GM23248 (cell line): Measurements from ENCODE around the gene ZBTB40. TPM values are rescaled to one million over a fixed set of nuclear protein-coding genes. Genes with fewer than 3 reads are reported as not detected.

Experiments
- DNase-seq: peaks from one replicate; pipeline ENCODE4 v3.0.0-alpha.2; 2015
- H2AFZ ChIP-seq: fragments of 200-600 bp; sonication (generic); 2 replicates; pipeline ENCODE4 v1.6.1; 2016; ENCODE audit warnings: antibody characterized with exemption
- H3F3A ChIP-seq: fragments of 200-600 bp; sonication (generic); 2 replicates; pipeline ENCODE4 v1.6.1; 2016; ENCODE audit warnings: mild to moderate bottlenecking, antibody characterized with exemption, mixed run types; ENCODE audit not compliant: insufficient read depth
- H3K27ac ChIP-seq: fragments of 200-600 bp; sonication (generic); 2 replicates; pipeline ENCODE4 v1.5.1; 2016; ENCODE audit warnings: mild to moderate bottlenecking
- H3K27me3 ChIP-seq: fragments of 200-600 bp; sonication (generic); replicated peaks from 2 replicates; pipeline ENCODE4 v1.6.1; 2016; ENCODE audit warnings: mild to moderate bottlenecking; ENCODE audit not compliant: insufficient read depth
- H3K36me3 ChIP-seq: fragments of 200-600 bp; sonication (generic); 2 replicates; pipeline ENCODE4 v1.6.1; 2016; ENCODE audit warnings: low read depth, mild to moderate bottlenecking
- H3K4me1 ChIP-seq: fragments of 200-600 bp; sonication (generic); 2 replicates; pipeline ENCODE4 v1.6.1; 2016; ENCODE audit warnings: mild to moderate bottlenecking; ENCODE audit not compliant: insufficient read depth
- H3K4me2 ChIP-seq: fragments of 200-600 bp; sonication (generic); one replicate; pipeline ENCODE4 v1.6.1; 2016; ENCODE audit warnings: mild to moderate bottlenecking; ENCODE audit not compliant: unreplicated experiment
- H3K4me3 ChIP-seq: fragments of 200-600 bp; sonication (generic); 2 replicates; pipeline ENCODE4 v1.5.1; 2016; ENCODE audit warnings: mild to moderate bottlenecking
- H3K79me2 ChIP-seq: fragments of 200-600 bp; sonication (generic); 2 replicates; pipeline ENCODE4 v1.6.1; 2016; ENCODE audit warnings: mild to moderate bottlenecking; ENCODE audit not compliant: insufficient read depth
- H3K9ac ChIP-seq: fragments of 200-600 bp; sonication (generic); 2 replicates; pipeline ENCODE4 v1.6.1; 2016; ENCODE audit warnings: mild to moderate bottlenecking
- H3K9me2 ChIP-seq: fragments of 200-600 bp; sonication (generic); 2 replicates; pipeline ENCODE4 v1.6.1; 2016; ENCODE audit warnings: mixed run types, mild to moderate bottlenecking, moderate library complexity; ENCODE audit not compliant: insufficient read depth
- H3K9me3 ChIP-seq: fragments of 200-600 bp; sonication (generic); one replicate; pipeline ENCODE4 v1.6.1; 2017; ENCODE audit warnings: low read depth
- H4K20me1 ChIP-seq: fragments of 200-600 bp; sonication (generic); 2 replicates; pipeline ENCODE4 v1.6.0; 2016; ENCODE audit not compliant: insufficient read depth
- EZH2 ChIP-seq: fragments of 200-600 bp; sonication (generic); IDR thresholded peaks from 2 replicates; pipeline ENCODE4 v1.6.1; 2018; ENCODE audit warnings: antibody characterized with exemption, mild to moderate bottlenecking; ENCODE audit not compliant: insufficient read depth, poor library complexity, severe bottlenecking
- EZH2phosphoT487 ChIP-seq: fragments of 200-600 bp; sonication (generic); IDR thresholded peaks from 2 replicates; pipeline ENCODE4 v1.6.1; 2018; ENCODE audit warnings: antibody characterized with exemption, moderate library complexity, mild to moderate bottlenecking, low read depth; ENCODE audit not compliant: insufficient read depth
- WGBS, 2 experiments: methylation state at CpG; one replicate each; pipeline ENCODE4 v1.1.6; 2015 to 2017; ENCODE audit warnings: low lambda C conversion rate in 2 of 2, low coverage in 1 of 2; ENCODE audit errors: missing lambda C conversion rate in 2 of 2; 5-methylcytosine and 5-hydroxymethylcytosine counted together
- in situ Hi-C: fragments of 300-500 bp; cut with MboI; formaldehyde crosslinking; loops from 2 replicates; pipeline ENCODE4 v1.15.0; 2020
- polyA plus RNA-seq: library from polyadenylated mRNA; unstranded; fragments of >200 nt; fragmentation: Nextera tagmentation; extraction: Ambion mirVana; gene quantifications from 2 replicates; pipeline ENCODE4 v1.2.1, GENCODE V29; 2016
- total RNA-seq: library from RNA; depleted of rRNA; stranded (reverse); fragments of >200 nt; shearing (Covaris generic); gene quantifications from 2 replicates; pipeline ENCODE4 v1.2.3, GENCODE V29; 2014

The ZBTB40 gene
- total and polyA plus RNA-seq, 2 experiments from 2014 or later, result 3.3 to 8.1 TPM

GRCh38 chr1:22411589-22411988 is 40.1 kb upstream of the ZBTB40 start:
- H3K4me3 ChIP-seq, result no peak overlapping the region
- WGBS, 2 experiments, result 69 to 70% methylated on average over 1 of the region's 1 CpG
- H3K36me3 ChIP-seq, result no peaks in the 10 kb centered on the region
- H3K79me2 ChIP-seq, result no peaks in the 10 kb centered on the region
- TF ChIP-seq EZH2, result no peak
- TF ChIP-seq EZH2phosphoT487, result no peak
- in situ Hi-C loops, result loop anchor here (10.0 kb wide), 1 partner anchor 297 kb away; no protein-coding TSS in a partner anchor
- no peaks in the 10 kb centered on the region for H3K27me3 ChIP-seq
- no peak overlapping the region for H3K27ac ChIP-seq
- no peak overlapping the region for H3K9ac ChIP-seq
- no peaks in the 10 kb centered on the region for H3K9me3 ChIP-seq
- H3K4me2 ChIP-seq, result no peak overlapping the region
- H3K4me1 ChIP-seq, result peaks cover 13% of the 10 kb centered on the region
- peaks cover 17% of the 10 kb centered on the region; the same call in 1 of the 2 replicates for H3F3A ChIP-seq
- no peaks in the 10 kb centered on the region for H4K20me1 ChIP-seq
- H3K9me2 ChIP-seq, result no peaks in the 10 kb centered on the region
- DNase-seq, result no peak
- H2AFZ ChIP-seq, result no peak overlapping the region

DNA sequence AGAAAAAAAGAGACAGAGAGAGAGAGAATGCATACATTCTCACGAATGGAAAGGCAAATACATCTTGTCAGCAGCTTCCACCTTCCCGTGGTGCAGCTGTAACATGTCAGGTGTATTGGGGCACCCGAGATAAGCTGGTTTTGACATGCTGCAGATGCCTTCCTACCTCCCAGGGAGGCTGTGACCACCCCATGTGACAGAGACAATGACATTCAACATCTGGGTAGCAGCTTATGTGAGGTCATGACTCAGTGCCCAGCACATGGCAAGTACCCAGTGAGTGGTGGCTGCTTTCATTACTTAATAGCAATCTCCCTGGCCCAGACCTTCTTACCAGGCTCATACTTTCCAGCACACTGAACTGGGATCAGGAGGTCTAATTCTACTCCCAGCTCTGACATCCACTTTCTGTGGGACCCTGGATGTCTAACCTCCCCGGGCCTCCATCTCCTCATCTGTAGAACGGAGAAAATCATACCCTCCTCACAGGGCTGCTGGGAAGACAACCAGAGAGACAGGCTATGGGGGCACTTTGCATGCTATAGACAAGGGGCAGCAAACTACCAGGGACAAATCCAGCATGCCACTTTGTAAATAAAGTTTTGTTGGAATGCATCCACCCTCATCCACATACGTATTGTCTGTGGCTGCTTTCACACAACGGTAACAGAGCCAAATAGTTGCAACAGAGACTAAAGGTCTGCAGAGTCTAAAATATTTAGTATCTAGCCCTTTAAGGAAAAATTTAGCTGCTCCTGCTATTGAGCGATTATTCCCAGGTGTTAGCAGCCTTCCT is 38.5 kb upstream of the ZBTB40 start:
- H3K9ac ChIP-seq, result no peak overlapping the region; the same call in 1 of the 2 replicates
- no peak for TF ChIP-seq EZH2
- H2AFZ ChIP-seq, result no peak overlapping the region
- peaks cover 13% of the 10 kb centered on the region for H3K4me1 ChIP-seq
- H3K27me3 ChIP-seq, result no peaks in the 10 kb centered on the region
- no peaks in the 10 kb centered on the region for H3K9me2 ChIP-seq
- 80 to 81% methylated on average over 8 of the region's 8 CpGs for WGBS, 2 experiments
- H3K36me3 ChIP-seq, result no peaks in the 10 kb centered on the region
- no peak overlapping the region for H3K4me3 ChIP-seq
- no peak overlapping the region for H3K27ac ChIP-seq
- no peaks in the 10 kb centered on the region for H4K20me1 ChIP-seq
- peak; percentile 88 for DNase-seq
- H3K9me3 ChIP-seq, result no peaks in the 10 kb centered on the region
- no peak overlapping the region for H3K4me2 ChIP-seq
- no peaks in the 10 kb centered on the region for H3K79me2 ChIP-seq
- in situ Hi-C loops, result loop anchor here (10.0 kb wide), 1 partner anchor 298 kb away; no protein-coding TSS in a partner anchor
- peaks cover 17% of the 10 kb centered on the region; the same call in 1 of the 2 replicates for H3F3A ChIP-seq

GRCh38 chr1:22413799-22414198 is 37.9 kb upstream of the ZBTB40 start:
- Histone ChIP-seq H3K27me3 (no peaks in the 10 kb centered on the region), H3F3A (peaks cover 17% of the 10 kb centered on the region; the same call in 1 of the 2 replicates), H3K27ac (no peak overlapping the region), H3K9ac (no peak overlapping the region), H2AFZ (no peak overlapping the region), H3K4me3 (no peak overlapping the region), H4K20me1 (no peaks in the 10 kb centered on the region), H3K9me2 (no peaks in the 10 kb centered on the region), H3K36me3 (no peaks in the 10 kb centered on the region), H3K79me2 (no peaks in the 10 kb centered on the region), H3K9me3 (no peaks in the 10 kb centered on the region), H3K4me2 (no peak overlapping the region), H3K4me1 (peaks cover 18% of the 10 kb centered on the region)
- DNase-seq, result no peak
- no peak for TF ChIP-seq EZH2phosphoT487
- TF ChIP-seq EZH2, result no peak
- in situ Hi-C loops, result loop anchor here (10.0 kb wide), 1 partner anchor 299 kb away; no protein-coding TSS in a partner anchor
- WGBS, 2 experiments, result 0% methylated on average over 1 of the region's 1 CpG

- H3K4me2 ChIP-seq, result no peak overlapping the region
- in situ Hi-C loops, result loop anchor here (10.0 kb wide), 1 partner anchor 299 kb away; no protein-coding TSS in a partner anchor
- H2AFZ ChIP-seq, result no peak overlapping the region
- peaks cover 23% of the 10 kb centered on the region for H3K4me1 ChIP-seq
- no peak overlapping the region for H3K27ac ChIP-seq
- H4K20me1 ChIP-seq, result no peaks in the 10 kb centered on the region
- no peaks in the 10 kb centered on the region for H3K36me3 ChIP-seq
- H3K9me3 ChIP-seq, result no peaks in the 10 kb centered on the region
- WGBS, 2 experiments, result 92 to 93% methylated on average over 11 of the region's 11 CpGs
- no peak overlapping the region for H3K4me3 ChIP-seq
- H3K27me3 ChIP-seq, result no peaks in the 10 kb centered on the region
- H3K9me2 ChIP-seq, result no peaks in the 10 kb centered on the region
- TF ChIP-seq EZH2, result no peak
- no peak for TF ChIP-seq EZH2phosphoT487
- peaks cover 17% of the 10 kb centered on the region; the same call in 1 of the 2 replicates for H3F3A ChIP-seq
- no peak overlapping the region for H3K9ac ChIP-seq
- H3K79me2 ChIP-seq, result no peaks in the 10 kb centered on the region
- DNase-seq, result no peak
Measured at GRCh38 chr1:22414244-22414751, 37.4 kb upstream of the ZBTB40 start.
